Epidermal melanocyte (primary cell): ENCODE results near the gene LYZL2.
"Not testable (repeated sequence)": the region's sequence is repeated elsewhere in the genome, so short reads cannot be mapped to it uniquely, and the experiment has no call there.

ENCODE experiments used
- DNase-seq: peaks from one replicate; pipeline ENCODE4 v3.0.0; 2011; ENCODE audit warnings: low spot score; ENCODE audit not compliant: insufficient read length

The LYZL2 gene

DNA sequence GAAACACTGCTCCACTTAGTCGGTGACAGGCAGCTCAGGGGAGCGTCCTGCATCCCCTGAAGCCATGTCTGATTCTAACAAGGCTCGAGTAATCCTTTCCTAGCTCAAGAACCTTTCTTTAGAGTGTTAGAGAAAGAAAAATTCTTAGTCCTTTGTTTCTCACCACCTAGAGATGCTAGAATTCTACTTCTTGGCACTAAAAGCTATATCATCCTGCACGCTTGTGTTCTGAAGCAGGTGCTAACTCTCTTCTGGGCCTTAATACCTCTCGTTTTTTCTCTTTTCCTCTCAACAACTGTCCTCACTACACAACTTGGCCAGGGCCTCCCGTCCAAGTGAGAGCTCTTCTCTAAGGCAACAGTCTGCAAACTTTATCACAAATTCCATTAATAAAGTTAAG, at the start of gene LYZL2:
Gene LYZL2, minus strand, starts transcription at position 101 of the 400 bp plus-strand sequence. CDS start 2,838 bp downstream, outside the sequence.
- DNase-seq: no peak

DNA sequence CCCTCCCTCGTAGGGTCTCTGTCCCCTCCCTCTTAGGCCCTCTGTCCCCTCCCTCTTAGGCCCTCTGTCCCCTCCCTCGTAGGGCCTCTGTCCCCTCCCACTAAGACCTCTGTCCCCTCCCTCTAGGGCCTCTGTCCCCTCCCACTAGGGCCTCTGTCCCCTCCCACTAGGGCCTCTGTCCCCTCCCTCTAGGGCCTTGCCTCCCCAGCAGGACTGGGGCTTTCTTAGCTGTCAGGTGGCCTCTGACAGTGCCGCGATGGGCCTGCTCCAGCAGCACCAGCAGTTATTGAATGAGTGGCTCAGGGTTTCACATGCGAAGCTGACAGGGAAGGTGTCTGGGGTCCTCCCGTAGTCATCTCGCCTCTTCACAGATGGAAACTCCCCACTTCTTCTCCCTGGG, 48.1 kb upstream of the LYZL2 start:
- not testable (repeated sequence) for DNase-seq

GRCh38 chr10:30677146-30677545, 47.6 kb upstream of the LYZL2 start:
- not testable (repeated sequence) for DNase-seq

- DNase-seq: no peak
Measured at GRCh38 chr10:30675791-30676718, 46.5 kb upstream of the LYZL2 start.

DNA sequence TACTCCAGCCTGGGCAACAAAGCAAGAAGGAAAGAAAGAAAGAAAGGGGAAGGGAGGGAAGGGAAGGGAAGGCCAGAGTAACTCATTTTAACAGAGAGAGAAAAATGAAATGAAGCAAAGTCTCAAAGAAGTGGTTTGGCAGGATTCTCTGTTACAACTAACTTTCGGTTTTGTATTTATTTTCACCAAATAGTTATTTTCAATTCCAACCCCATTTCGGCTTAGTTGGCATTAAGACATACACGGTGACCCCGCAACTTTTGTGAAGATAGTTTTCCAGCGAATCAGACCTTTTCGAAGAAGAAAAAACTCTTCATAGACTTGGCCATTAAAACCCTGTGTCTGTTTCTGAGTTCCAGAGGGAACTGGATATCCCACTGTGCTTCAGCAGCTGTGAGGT, 45.2 kb upstream of the LYZL2 start:
- DNase-seq: no peak

DNA sequence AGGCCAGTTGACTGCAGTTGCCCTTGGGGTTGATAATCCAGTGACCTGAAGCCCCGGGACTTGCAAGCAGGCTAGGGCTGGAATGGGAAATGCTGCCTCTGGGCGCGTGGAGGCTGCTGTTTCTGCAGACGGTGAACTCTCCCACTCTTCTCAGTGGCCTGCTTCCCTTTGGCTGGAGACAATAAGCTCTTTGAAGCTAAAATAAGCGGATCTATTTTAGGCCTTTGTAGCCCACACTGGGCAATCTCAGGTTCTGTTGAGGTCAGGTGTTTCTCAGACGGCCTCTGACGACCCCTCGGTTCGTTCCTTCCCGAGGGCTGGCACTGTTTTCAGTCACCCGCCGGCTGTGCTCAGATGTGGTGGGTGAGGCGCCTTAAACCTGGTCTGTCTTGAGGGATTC, 43.7 kb upstream of the LYZL2 start:
- DNase-seq: not testable (repeated sequence)

DNA sequence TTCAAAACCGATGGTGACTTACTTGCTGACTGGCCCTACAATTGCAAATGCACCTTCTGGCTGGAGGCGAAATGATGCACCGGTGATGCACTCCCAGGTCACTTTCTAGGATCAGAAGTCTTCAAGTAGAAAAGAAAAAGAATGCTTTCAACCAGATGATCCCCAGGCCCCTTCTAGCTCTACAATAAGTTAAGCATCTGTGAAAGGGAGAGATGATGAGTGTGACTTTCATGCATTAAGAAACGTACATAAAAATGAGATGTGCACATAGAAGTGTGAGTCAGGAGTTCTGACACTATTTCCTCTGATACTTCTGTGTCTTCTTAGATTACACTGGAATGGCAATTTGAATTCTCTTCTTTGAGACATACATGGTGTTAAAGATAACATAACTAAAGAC, 42.8 kb upstream of the LYZL2 start:
- DNase-seq: not testable (repeated sequence)

DNA sequence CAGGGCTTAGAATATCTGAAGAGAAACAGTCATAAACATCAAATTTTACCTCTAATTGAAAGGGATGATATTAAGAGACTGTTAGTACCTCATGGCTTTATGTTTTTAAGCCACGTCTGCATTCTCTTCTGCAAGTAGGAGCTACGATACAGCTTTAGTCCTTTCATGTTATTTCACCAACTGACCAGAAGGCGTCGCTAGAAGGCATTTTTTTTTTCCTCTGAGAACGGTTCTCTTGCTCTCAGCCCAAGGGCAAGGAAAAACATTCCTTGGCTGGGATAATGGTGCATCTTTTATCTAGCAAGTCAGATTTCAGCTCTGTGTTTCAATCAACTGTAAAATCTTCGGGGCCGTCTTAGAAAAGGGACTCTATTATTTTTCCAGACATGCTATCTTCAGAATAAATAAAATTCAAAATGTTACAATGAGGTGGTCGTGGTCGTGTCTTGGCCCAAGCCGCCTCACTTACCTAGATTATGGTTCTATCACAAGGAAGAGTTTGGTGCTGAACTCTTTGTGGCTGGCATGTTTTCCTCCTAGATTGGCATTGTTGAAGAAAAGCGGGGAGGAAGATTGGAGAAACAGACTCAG, 41.6 kb upstream of the LYZL2 start:
- no peak for DNase-seq

DNA sequence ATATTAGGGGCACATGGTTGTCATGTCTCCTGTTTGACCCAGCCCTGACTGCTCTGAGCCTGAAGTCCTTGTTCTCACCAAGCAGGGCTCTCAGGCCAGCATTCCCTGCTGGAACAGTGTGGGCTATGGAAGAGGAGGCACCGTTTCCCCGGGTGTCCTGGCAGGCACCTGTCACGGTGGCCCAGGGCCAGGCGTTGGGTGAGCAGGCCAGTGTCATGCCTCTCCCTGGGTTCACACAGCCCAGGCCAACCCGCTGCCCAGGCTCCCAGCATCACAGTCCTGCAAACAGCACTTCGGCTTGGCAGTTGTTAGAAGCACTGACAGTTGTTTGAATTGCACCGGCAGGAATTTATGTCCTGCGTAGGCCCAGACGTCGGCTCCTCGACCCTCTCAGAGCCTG, 38.4 kb upstream of the LYZL2 start:
- not testable (repeated sequence) for DNase-seq

- not testable (repeated sequence) for DNase-seq
Measured at GRCh38 chr10:30663403-30663802, 33.9 kb upstream of the LYZL2 start.

GRCh38 chr10:30662814-30663213, 33.3 kb upstream of the LYZL2 start:
- DNase-seq: no peak

DNA sequence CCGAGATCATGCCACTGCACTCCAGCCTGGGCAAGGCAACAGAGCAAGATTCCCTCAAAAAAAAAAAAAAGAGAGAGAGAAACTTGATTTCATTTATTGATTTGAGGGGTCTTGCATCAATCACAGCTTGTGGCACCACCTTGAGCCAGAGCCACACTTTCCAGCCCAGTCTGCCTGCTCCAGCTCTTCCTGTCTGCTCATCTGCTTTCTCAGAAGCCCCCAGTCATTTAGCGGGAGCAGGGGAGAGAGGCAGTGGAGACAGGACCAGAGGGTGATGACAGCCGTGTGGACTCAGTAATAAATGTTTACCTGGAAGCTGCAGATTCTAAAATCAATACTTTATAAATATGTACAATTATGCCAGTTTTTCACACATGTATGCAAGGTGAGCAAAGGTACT, 30.8 kb upstream of the LYZL2 start:
- not testable (repeated sequence) for DNase-seq

GRCh38 chr10:30656233-30656632, 26.7 kb upstream of the LYZL2 start:
- no peak for DNase-seq

- not testable (repeated sequence) for DNase-seq
Measured at GRCh38 chr10:30655001-30655400, 25.4 kb upstream of the LYZL2 start.

DNA sequence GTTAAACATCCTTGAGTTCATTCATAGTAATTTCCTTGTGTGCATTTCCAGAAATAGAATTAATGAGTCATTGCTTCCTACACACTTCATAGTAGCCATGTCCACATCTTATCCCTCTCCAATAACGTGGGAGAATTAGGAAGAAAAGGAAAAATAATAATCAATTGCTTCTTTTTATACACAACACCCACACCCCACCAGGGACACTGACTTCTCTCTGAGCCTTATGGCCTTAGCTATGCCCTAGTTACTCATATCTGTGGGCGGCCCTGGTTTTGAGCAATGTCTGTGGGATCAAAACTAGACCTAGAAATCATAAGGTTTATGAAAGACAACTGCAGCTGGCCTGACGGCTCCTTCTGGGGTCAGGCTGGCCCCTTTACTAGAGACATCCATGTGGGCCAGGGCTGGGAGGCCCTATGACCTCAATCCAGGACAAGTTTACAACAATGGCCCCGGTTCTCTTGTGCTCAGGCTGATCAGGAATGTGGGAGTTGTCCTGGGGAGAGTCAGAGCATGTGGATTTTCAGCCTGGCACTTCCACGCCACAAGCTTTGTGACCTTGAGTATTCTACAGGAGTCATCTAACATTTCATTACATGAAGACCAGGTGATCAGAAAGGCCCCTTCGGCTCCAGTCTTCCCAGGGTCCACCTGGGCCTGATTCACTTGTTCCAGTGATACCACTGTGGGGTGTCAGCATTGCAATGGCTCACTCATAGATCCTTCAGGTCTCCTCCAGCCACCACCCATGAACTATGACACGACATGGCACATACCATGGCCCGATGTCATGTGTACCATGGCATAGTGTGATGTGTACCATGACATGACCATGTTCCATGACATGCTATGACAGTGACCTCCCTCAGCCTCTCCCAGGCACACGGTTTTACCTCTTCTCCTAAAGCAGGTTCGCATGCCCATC, 22.2 kb upstream of the LYZL2 start:
- DNase-seq: not testable (repeated sequence)

DNA sequence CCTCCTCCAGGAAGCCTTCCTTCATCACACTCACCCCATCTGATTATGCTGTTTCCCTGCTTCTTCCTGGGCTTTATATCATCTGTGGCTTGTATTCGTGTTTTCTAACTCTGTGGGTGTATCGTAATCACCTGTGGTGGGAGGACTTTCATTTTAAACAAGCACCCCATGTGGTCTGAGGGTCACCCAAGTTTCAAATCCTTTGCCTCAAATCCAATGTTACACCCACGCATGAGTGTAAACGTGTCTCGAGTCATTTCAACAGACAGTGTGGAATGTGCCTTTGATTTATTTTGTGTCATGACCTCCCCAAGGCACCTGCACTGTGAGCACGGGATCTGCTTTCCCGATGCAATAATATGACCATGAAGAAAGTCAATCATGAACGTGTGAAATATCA, 17.5 kb upstream of the LYZL2 start:
- no peak for DNase-seq

DNA sequence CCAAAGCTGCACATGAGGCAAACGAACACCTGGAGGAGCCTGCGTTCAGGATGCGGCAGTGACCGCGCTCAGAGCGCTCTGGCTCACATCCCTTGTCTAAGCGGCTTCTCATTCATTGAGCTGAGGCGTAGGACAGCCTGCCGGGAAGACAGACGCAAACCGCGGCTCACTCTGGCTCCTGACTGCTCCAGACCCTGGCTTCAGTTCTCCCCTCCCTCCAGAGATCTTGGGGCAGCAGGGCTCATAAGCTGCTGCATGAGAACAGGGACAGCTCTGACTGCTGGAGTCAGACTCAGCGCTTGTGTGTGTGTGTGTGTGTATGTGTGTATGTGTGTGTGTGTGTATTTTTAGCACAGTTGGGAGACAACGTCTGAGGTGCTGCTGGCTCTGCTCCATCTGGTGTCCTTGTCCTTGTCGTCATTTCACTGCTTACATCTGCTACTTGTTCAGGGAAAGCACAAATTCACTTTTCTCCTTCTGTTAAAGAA, 15.8 kb upstream of the LYZL2 start:
- no peak for DNase-seq

DNA sequence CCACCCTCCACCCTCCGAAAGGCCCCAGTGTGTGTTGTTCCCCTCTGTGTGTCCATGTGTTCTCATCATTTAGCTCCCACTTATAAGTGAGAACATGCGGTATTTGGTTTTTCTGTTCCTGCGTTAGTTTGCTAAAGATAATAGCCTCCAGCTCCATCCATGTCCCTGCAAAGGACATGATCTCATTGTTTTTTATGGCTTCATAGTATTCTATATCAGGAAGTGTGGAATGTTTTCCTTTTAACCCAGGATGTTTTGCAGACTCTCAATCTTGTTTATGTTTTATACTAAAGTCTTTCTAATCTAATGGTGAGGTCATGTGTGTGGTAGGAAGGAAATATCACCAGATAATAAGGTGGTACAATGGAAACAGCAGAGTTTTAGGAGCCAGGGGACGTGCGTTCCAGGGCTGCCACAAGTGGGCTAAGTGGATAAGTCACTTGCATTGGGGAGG, 14.9 kb upstream of the LYZL2 start:
- DNase-seq: not testable (repeated sequence)

DNA sequence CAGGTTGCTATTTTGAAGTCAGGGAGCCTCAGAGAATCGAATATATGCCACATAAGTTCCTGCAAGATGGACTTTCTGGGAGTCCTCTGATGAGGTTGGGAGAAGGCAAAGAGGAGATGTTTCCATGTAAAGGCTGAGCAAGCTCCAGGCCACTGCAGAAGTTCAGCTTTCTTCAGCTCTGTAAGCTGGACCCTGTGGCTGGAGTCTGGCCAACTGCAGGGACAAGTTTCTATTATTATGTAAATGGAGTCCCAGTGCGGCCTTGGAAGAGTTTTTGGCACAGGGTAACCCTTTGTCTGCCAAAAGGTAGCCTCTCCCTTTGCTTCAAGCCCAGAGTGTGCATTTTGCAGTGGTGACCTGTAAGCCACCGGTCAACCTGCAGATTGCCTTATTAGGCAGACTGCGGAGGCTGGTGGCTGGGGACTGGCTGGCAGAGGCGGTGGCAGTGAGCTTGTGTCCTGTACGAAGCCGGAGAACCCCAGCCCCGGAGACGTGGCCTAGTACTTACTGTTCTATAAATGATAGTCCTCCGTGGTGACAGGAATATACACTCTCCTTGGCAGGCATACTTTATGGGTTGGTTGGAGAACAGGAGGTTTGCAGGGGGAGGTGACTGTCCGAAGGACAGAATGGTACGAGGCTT, 14.1 kb upstream of the LYZL2 start:
- not testable (repeated sequence) for DNase-seq

DNA sequence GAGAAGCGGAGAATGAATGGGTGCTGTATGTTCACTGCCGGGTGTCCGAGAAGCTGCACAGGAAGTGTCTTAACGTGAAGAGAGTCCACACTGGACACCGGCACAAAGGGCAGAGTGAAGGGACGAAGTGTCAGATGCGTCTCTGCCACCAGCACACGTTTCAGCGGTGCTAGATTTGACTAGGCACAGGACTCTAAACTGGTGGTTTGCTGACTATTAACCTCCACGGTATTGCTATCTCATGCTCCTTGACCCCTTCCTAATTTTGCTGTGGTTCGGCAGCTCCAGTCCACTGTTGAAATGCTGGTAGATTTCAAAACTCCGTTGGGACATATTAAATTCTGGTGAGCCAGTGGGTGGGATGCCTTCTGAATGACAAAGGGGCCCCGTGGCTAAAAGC, 13.3 kb upstream of the LYZL2 start:
- DNase-seq: not testable (repeated sequence)
